Ectodermal cell (in vitro differentiated cells): ENCODE results near the gene BAHD1.

ENCODE experiments used
- H3K27ac ChIP-seq: 2 replicates; pipeline ENCODE4 v1.7.0; 2013; ENCODE audit warnings: mild to moderate bottlenecking, low read depth, low read length; ENCODE audit not compliant: insufficient read depth, poor library complexity, severe bottlenecking
- H3K27me3 ChIP-seq: 2 replicates; pipeline ENCODE4 v1.7.0; 2013; ENCODE audit warnings: mild to moderate bottlenecking, low read length; ENCODE audit not compliant: insufficient read depth, control insufficient read depth, poor library complexity, severe bottlenecking
- H3K36me3 ChIP-seq: one replicate; pipeline ENCODE4 v1.7.0; 2013; ENCODE audit warnings: low read length; ENCODE audit not compliant: control insufficient read depth, insufficient read depth
- H3K4me1 ChIP-seq: one replicate; pipeline ENCODE4 v1.7.0; 2013; ENCODE audit warnings: low read length; ENCODE audit not compliant: control insufficient read depth, insufficient read depth
- H3K4me3 ChIP-seq: 2 replicates; pipeline ENCODE4 v1.7.0; 2013; ENCODE audit warnings: low read depth, low read length, control low read depth; ENCODE audit not compliant: insufficient read depth
- H3K9me3 ChIP-seq: 2 replicates; pipeline ENCODE4 v1.7.0; 2013; ENCODE audit warnings: mild to moderate bottlenecking, low read length, moderate library complexity; ENCODE audit not compliant: control insufficient read depth
- WGBS, 2 experiments: methylation state at CpG; one replicate each; pipeline ENCODE4 v1.1.7; 2013; ENCODE audit warnings: missing lambda C conversion rate in 2 of 2; 5-methylcytosine and 5-hydroxymethylcytosine counted together

Gene BAHD1

DNA sequence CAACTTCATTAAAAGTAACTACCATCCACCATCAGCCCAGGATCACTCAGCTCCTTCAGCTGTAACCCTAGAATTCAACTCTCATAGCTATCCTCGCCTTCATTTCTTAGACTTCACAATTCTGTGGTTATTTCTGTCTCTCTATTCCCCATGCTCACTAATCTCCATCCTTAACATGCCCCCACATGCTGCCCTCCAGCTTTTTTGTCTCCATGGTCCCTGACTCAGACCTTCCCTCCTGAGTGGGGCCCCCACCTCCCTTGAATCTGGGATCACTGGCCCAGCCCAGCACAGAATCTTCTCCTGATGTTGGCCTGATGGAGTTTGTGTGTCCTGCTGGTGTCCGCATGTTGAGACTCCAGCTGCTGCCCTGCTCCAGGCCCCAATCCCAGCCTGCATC is 71.7 kb downstream of the BAHD1 start:
- H3K4me1 ChIP-seq = no peaks in the 10 kb centered on the region
- H3K36me3 ChIP-seq = no peaks in the 10 kb centered on the region
- no peak overlapping the region for H3K27ac ChIP-seq
- no peak overlapping the region for H3K4me3 ChIP-seq
- 94 to 97% methylated on average over 2 of the region's 2 CpGs for WGBS, 2 experiments
- H3K9me3 ChIP-seq = no peaks in the 10 kb centered on the region
- H3K27me3 ChIP-seq = peaks cover 58% of the 10 kb centered on the region

DNA sequence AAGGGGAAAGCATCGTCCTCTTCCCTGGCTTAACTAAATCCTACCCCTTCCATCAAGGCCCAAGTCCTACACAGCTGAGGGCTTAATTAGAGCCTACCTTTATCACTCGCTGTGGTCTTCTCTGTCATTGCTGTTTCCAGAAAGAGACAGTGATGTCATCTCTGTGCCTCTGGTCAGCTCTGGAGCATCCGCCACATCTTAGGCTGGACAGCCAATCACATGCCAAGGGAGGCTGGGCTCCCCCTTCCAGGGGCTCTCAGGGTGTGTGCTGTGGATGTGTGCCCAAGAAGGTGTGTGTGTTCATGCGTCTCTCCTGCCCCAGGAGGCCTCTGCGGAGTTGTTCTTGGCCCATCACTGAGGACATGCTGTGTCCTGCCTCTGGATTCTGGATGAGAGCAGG is 72.9 kb downstream of the BAHD1 start:
- WGBS, 2 experiments = 89 to 95% methylated on average over 5 of the region's 5 CpGs
- no peak overlapping the region for H3K4me3 ChIP-seq
- H3K27me3 ChIP-seq = peaks cover 47% of the 10 kb centered on the region

DNA sequence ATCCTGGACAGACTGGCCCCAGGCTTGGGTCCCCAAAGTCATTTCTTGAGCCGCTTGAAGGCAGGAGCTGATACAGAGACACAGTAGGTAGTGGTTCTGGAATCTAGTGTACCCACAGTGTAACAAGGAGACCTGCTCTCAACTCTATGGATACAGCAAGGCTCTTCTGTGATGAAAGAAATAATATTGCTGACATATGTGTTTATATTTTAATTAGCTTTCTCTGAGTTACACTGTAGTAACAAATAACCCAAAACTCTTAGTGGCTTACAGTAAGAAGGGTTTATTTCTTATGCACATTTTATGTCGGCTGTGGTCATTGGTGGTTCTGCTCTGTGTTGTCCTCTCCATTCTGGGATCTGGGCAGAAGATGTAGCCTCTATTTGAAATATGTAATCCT is 75.6 kb downstream of the BAHD1 start:
- H3K36me3 ChIP-seq = no peaks in the 10 kb centered on the region
- peaks cover 25% of the 10 kb centered on the region for H3K27me3 ChIP-seq
- H3K27ac ChIP-seq = no peak overlapping the region
- WGBS, 2 experiments = 85 to 95% methylated on average over 2 of the region's 2 CpGs
- no peaks in the 10 kb centered on the region for H3K9me3 ChIP-seq
- no peak overlapping the region for H3K4me3 ChIP-seq
- no peaks in the 10 kb centered on the region for H3K4me1 ChIP-seq

More for the DNA sequence above, 72.9 kb downstream of the BAHD1 start:
- H3K4me1 ChIP-seq = no peaks in the 10 kb centered on the region
- H3K9me3 ChIP-seq = no peaks in the 10 kb centered on the region
- no peak overlapping the region for H3K27ac ChIP-seq
- H3K36me3 ChIP-seq = no peaks in the 10 kb centered on the region
